PC-3 (cell line): ENCODE measurements around the gene PPP1CB. TPM values are rescaled to one million over a fixed set of nuclear protein-coding genes. Genes with fewer than 3 reads are reported as not detected.

Source experiments
- ATAC-seq: fragments of 200-7000 bp; cut with Tn5 transposase; 2 replicates; pipeline ENCODE4 v1.9.1; 2020; ENCODE audit warnings: mild to moderate bottlenecking, moderate library complexity
- BruUV-seq: library from RNA; stranded (reverse); fragments of 400-500 nt; replicated peaks from 2 replicates; lab custom pipeline; 2021; lab: Mats Ljungman, UMichigan
- CTCF ChIA-PET: fragments of 300-600 bp; sonication (Branson Sonifier 250); formaldehyde crosslinking; loops from one replicate; lab custom pipeline; 2022; ENCODE audit warnings: antibody characterized with exemption; lab: Charles Lee
- POLR2A ChIA-PET: fragments of 300-600 bp; sonication (Branson Sonifier 250); formaldehyde crosslinking; loops from one replicate; lab custom pipeline; 2022; ENCODE audit warnings: antibody characterized with exemption; ENCODE audit not compliant: unreplicated experiment; lab: Charles Lee
- DNase-seq: peaks from one replicate; pipeline ENCODE4 v3.0.0-alpha.2; 2015
- H2AFZ ChIP-seq: fragments of 300-600 bp; sonication (generic); 2 replicates; pipeline ENCODE4 v1.6.0; 2016; ENCODE audit warnings: antibody characterized with exemption, low read length
- H3F3A ChIP-seq: fragments of 300-600 bp; sonication (generic); one replicate; pipeline ENCODE4 v1.6.0; 2017; ENCODE audit warnings: antibody characterized with exemption, low read length, control low read depth, mild to moderate bottlenecking; ENCODE audit not compliant: unreplicated experiment
- H3K27ac ChIP-seq: fragments of 300-600 bp; sonication (generic); 2 replicates; pipeline ENCODE4 v1.5.1; 2016; ENCODE audit warnings: mild to moderate bottlenecking, low read length
- H3K27me3 ChIP-seq: fragments of 300-600 bp; sonication (generic); 2 replicates; pipeline ENCODE4 v1.6.1; 2016; ENCODE audit warnings: low read length, mixed read lengths
- H3K36me3 ChIP-seq: fragments of 300-600 bp; sonication (generic); 2 replicates; pipeline ENCODE4 v1.6.1; 2016; ENCODE audit warnings: low read depth, mixed run types, low read length, mixed read lengths
- H3K4me1 ChIP-seq: fragments of 300-600 bp; sonication (generic); 2 replicates; pipeline ENCODE4 v1.5.1; 2016; ENCODE audit warnings: low read length; ENCODE audit not compliant: insufficient read depth
- H3K4me2 ChIP-seq: fragments of 300-600 bp; sonication (generic); 2 replicates; pipeline ENCODE4 v1.6.0; 2016; ENCODE audit warnings: low read length
- H3K4me3 ChIP-seq: fragments of 300-600 bp; sonication (generic); 2 replicates; pipeline ENCODE4 v1.5.1; 2016; ENCODE audit warnings: mild to moderate bottlenecking, low read length, mixed read lengths
- H3K79me2 ChIP-seq: fragments of 300-600 bp; sonication (generic); 2 replicates; pipeline ENCODE4 v1.6.1; 2017; ENCODE audit warnings: low read length, mixed read lengths
- H3K9ac ChIP-seq: fragments of 300-600 bp; sonication (generic); 2 replicates; pipeline ENCODE4 v1.6.0; 2016; ENCODE audit warnings: mild to moderate bottlenecking, low read length
- H3K9me2 ChIP-seq: fragments of 300-600 bp; sonication (generic); replicated peaks from 2 replicates; pipeline ENCODE4 v1.6.1; 2016; ENCODE audit warnings: mixed run types, low read length, mixed read lengths
- H3K9me3 ChIP-seq: fragments of 300-600 bp; sonication (generic); 2 replicates; pipeline ENCODE4 v1.6.1; 2016; ENCODE audit warnings: low read length, mixed read lengths
- H4K20me1 ChIP-seq: fragments of 300-600 bp; sonication (generic); 2 replicates; pipeline ENCODE4 v1.6.1; 2016; ENCODE audit warnings: low read length, mixed read lengths
- EZH2 ChIP-seq: fragments of 300-600 bp; sonication (generic); IDR thresholded peaks from one replicate; pipeline ENCODE4 v1.6.1; 2017; ENCODE audit warnings: antibody characterized with exemption, mild to moderate bottlenecking, low read length; ENCODE audit not compliant: unreplicated experiment
- EZH2phosphoT487 ChIP-seq: fragments of 300-600 bp; sonication (generic); IDR thresholded peaks from 2 replicates; pipeline ENCODE4 v1.6.1; 2018; ENCODE audit warnings: mild to moderate bottlenecking, antibody characterized with exemption, low read length, borderline replicate concordance
- intact Hi-C: fragments of 100-400 bp; cut with micrococcal nuclease; formaldehyde crosslinking; loops from 2 replicates; pipeline ENCODE4 v1.9.0; 2023
- total RNA-seq: library from RNA; depleted of rRNA; stranded (reverse); fragments of >200 nt; gene quantifications from 2 replicates; pipeline ENCODE4 v1.2.3, GENCODE V29; 2014
- TF ChIP-seq, protein P1 (sequence below): fragments of 300-600 bp; sonication (generic); conservative IDR thresholded peaks from 2 replicates; pipeline ENCODE4 v1.5.1; 2017; ENCODE audit warnings: antibody characterized with exemption, low read depth, mild to moderate bottlenecking, low read length

PPP1CB gene
- total RNA-seq, 1 experiment from 2014 or later = 84.2 TPM

DNA sequence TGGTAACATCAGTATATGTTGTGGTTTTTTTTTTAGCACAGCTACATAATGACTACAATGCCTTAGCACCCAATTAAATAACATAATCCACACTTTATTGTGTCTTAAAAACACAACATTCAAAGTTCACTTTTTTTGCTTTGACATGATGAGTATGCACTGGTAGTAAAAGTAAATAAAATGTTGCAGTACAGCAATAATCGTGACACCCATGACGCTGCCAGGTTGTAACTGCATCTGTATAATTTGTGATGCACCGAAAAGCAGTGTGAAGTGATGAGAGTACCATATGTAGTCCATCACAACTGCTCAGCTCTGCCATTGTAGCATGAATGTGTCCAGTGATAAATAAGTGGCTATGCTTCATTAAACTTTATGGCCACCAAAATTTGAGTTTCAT, 15.7 kb downstream of the PPP1CB start:
- ChIA-PET POLR2A (no interaction called here), CTCF (no interaction called here)
- no peak for DNase-seq
- peaks cover 85% of the 10 kb centered on the region for H4K20me1 ChIP-seq
- H2AFZ ChIP-seq = no peak overlapping the region
- no peaks in the 10 kb centered on the region for H3F3A ChIP-seq
- peaks cover 100% of the 10 kb centered on the region for H3K79me2 ChIP-seq
- no peak for ATAC-seq
- no peaks in the 10 kb centered on the region for H3K9me2 ChIP-seq
- no TSS peak for BruUV-seq
- no peaks in the 10 kb centered on the region for H3K27me3 ChIP-seq
- no peak overlapping the region for H3K4me2 ChIP-seq
- no peaks in the 10 kb centered on the region; the same call in 1 of the 2 replicates for H3K36me3 ChIP-seq
- no peak overlapping the region for H3K27ac ChIP-seq
- intact Hi-C loops = no loop called here
- no peak overlapping the region for H3K4me3 ChIP-seq
- H3K4me1 ChIP-seq = peaks cover 7% of the 10 kb centered on the region; the same call in 1 of the 2 replicates
- H3K9me3 ChIP-seq = no peaks in the 10 kb centered on the region
- no peak overlapping the region for H3K9ac ChIP-seq
- TF ChIP-seq, protein P1, sequence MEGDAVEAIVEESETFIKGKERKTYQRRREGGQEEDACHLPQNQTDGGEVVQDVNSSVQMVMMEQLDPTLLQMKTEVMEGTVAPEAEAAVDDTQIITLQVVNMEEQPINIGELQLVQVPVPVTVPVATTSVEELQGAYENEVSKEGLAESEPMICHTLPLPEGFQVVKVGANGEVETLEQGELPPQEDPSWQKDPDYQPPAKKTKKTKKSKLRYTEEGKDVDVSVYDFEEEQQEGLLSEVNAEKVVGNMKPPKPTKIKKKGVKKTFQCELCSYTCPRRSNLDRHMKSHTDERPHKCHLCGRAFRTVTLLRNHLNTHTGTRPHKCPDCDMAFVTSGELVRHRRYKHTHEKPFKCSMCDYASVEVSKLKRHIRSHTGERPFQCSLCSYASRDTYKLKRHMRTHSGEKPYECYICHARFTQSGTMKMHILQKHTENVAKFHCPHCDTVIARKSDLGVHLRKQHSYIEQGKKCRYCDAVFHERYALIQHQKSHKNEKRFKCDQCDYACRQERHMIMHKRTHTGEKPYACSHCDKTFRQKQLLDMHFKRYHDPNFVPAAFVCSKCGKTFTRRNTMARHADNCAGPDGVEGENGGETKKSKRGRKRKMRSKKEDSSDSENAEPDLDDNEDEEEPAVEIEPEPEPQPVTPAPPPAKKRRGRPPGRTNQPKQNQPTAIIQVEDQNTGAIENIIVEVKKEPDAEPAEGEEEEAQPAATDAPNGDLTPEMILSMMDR = no peak
- TF ChIP-seq EZH2 = no peak
- no peak for TF ChIP-seq EZH2phosphoT487

DNA sequence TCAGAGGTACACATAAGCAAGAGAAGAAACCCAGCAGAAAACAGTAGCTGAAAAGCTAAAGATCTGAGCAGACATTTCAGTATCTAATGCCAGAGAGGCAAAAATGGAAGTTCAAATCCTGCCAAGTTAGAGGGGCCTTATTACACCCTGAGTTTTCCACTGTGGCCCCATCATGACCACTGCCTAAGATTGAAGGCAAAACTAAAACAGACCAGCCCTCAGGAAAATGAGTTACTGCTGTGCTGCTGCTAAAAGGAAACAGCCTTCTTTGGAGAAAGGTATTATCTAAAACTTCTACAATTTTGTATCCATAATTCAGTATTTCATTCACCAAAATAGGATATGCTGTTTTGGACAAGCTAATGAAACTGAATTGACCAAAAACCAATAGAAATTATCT, 16.8 kb downstream of the PPP1CB start:
- Histone ChIP-seq H3K79me2 (peaks cover 100% of the 10 kb centered on the region), H3F3A (peaks cover 2% of the 10 kb centered on the region), H3K9me2 (no peaks in the 10 kb centered on the region), H3K4me3 (no peak overlapping the region), H3K9me3 (no peaks in the 10 kb centered on the region), H3K9ac (no peak overlapping the region), H3K4me2 (no peak overlapping the region), H4K20me1 (peaks cover 85% of the 10 kb centered on the region), H3K36me3 (no peaks in the 10 kb centered on the region; the same call in 1 of the 2 replicates), H3K27ac (no peak overlapping the region), H3K4me1 (peaks cover 10% of the 10 kb centered on the region; the same call in 1 of the 2 replicates), H2AFZ (no peak overlapping the region), H3K27me3 (no peaks in the 10 kb centered on the region)
- intact Hi-C loops = no loop called here
- TF ChIP-seq EZH2phosphoT487 (no peak), EZH2 (no peak)
- TF ChIP-seq, protein P1 = no peak
- CTCF ChIA-PET = no interaction called here
- no TSS peak for BruUV-seq
- ATAC-seq (no peak), DNase-seq (no peak)
- POLR2A ChIA-PET = no interaction called here

DNA sequence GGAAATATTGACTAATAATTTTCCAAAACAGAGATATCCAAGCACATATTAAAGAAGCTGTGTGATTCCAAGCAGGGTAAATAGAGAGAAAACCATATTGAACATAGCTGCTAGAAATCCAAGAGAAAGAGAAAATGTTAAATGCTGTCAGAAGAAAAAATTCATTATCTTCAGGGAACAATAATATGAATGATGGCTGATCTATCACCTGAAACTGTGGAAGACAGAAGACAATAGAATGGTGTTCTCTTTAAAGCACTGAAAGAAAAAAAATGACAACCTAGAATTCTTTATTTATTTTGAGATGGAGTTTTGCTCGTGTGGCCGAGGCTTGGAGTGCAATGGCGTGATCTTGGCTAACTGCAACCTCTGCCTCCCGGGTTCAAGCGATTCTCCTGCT, 17.3 kb downstream of the PPP1CB start:
- peaks cover 4% of the 10 kb centered on the region for H3F3A ChIP-seq
- no peak for ATAC-seq
- ChIA-PET POLR2A (no interaction called here), CTCF (no interaction called here)
- H4K20me1 ChIP-seq = peaks cover 85% of the 10 kb centered on the region
- H3K4me1 ChIP-seq = peaks cover 10% of the 10 kb centered on the region; the same call in 1 of the 2 replicates
- no peak overlapping the region for H3K4me3 ChIP-seq
- peaks cover 100% of the 10 kb centered on the region for H3K79me2 ChIP-seq
- H3K9me3 ChIP-seq = no peaks in the 10 kb centered on the region
- no peak overlapping the region for H3K4me2 ChIP-seq
- H3K27me3 ChIP-seq = no peaks in the 10 kb centered on the region
- no peak overlapping the region for H3K27ac ChIP-seq
- TF ChIP-seq EZH2phosphoT487 (no peak), EZH2 (no peak)
- TF ChIP-seq, protein P1 = no peak
- H3K9me2 ChIP-seq = no peaks in the 10 kb centered on the region
- DNase-seq = no peak
- H3K36me3 ChIP-seq = no peaks in the 10 kb centered on the region
- no TSS peak for BruUV-seq
- H3K9ac ChIP-seq = no peak overlapping the region
- intact Hi-C loops = no loop called here
- no peak overlapping the region for H2AFZ ChIP-seq
